PC-9 (cell line): ENCODE measurements around the gene FBRSL1. TPM values are rescaled to one million over a fixed set of nuclear protein-coding genes. Genes with fewer than 3 reads are reported as not detected.

Experiments
- BruUV-seq: library from RNA; stranded (reverse); fragments of 400-500 nt; replicated peaks from 2 replicates; lab custom pipeline; 2021; lab: Mats Ljungman, UMichigan
- CTCF ChIA-PET: fragments of 300-600 bp; sonication (Branson Sonifier 250); formaldehyde crosslinking; loops from one replicate; lab custom pipeline; 2022; ENCODE audit warnings: antibody characterized with exemption; lab: Charles Lee
- POLR2A ChIA-PET: fragments of 300-600 bp; sonication (Branson Sonifier 250); formaldehyde crosslinking; loops from one replicate; lab custom pipeline; 2022; ENCODE audit warnings: antibody characterized with exemption; ENCODE audit not compliant: unreplicated experiment; lab: Charles Lee
- DNase-seq, 2 experiments: peaks; one replicate each; pipeline versions ENCODE4 v3.0.0 to v3.0.0-alpha.2; 2015 to 2022; ENCODE audit warnings: mixed read lengths in 1 of 2
- H2AFZ ChIP-seq: fragments of 200-600 bp; sonication (generic); 2 replicates; pipeline ENCODE4 v1.8.1; 2017; ENCODE audit warnings: antibody characterized with exemption
- H3F3A ChIP-seq: fragments of 200-600 bp; sonication (generic); 2 replicates; pipeline ENCODE4 v1.8.1; 2017; ENCODE audit warnings: antibody characterized with exemption, mild to moderate bottlenecking, low read depth; ENCODE audit not compliant: insufficient read depth
- H3K27ac ChIP-seq: fragments of 200-600 bp; sonication (generic); 2 replicates; pipeline ENCODE4 v1.6.1; 2016; ENCODE audit warnings: mixed run types
- H3K27me3 ChIP-seq: fragments of 200-600 bp; sonication (generic); 2 replicates; pipeline ENCODE4 v1.6.1; 2016; ENCODE audit warnings: low read depth, mixed run types; ENCODE audit not compliant: insufficient read depth
- H3K36me3 ChIP-seq: fragments of 200-600 bp; sonication (generic); 2 replicates; pipeline ENCODE4 v1.6.1; 2016; ENCODE audit warnings: low read depth, mixed run types
- H3K4me1 ChIP-seq: fragments of 200-600 bp; sonication (generic); replicated peaks from 2 replicates; pipeline ENCODE4 v1.6.1; 2016; ENCODE audit warnings: mixed run types; ENCODE audit not compliant: insufficient read depth
- H3K4me2 ChIP-seq: fragments of 200-600 bp; sonication (generic); 2 replicates; pipeline ENCODE4 v1.6.1; 2017; ENCODE audit warnings: mixed run types
- H3K4me3 ChIP-seq: fragments of 200-600 bp; sonication (generic); 2 replicates; pipeline ENCODE4 v1.6.1; 2016; ENCODE audit warnings: mixed run types
- H3K79me2 ChIP-seq: fragments of 200-600 bp; sonication (generic); 2 replicates; pipeline ENCODE4 v1.6.1; 2017; ENCODE audit warnings: low read depth, mixed run types
- H3K9me2 ChIP-seq: fragments of 200-600 bp; sonication (generic); 2 replicates; pipeline ENCODE4 v1.8.1; 2017; ENCODE audit warnings: mild to moderate bottlenecking; ENCODE audit not compliant: insufficient read depth
- H3K9me3 ChIP-seq: fragments of 200-600 bp; sonication (generic); 2 replicates; pipeline ENCODE4 v1.8.1; 2016; ENCODE audit warnings: low read depth; ENCODE audit not compliant: insufficient read depth
- H4K20me1 ChIP-seq: fragments of 200-600 bp; sonication (generic); 2 replicates; pipeline ENCODE4 v1.8.1; 2017; ENCODE audit not compliant: insufficient read depth
- CTCF ChIP-seq: fragments of 200-600 bp; sonication (generic); conservative IDR thresholded peaks from 2 replicates; pipeline ENCODE4 v1.6.1; 2017; ENCODE audit warnings: mixed run types, antibody characterized with exemption, mild to moderate bottlenecking, moderate library complexity
- EZH2 ChIP-seq: fragments of 200-600 bp; sonication (generic); IDR thresholded peaks from 2 replicates; pipeline ENCODE4 v1.8.0; 2017; ENCODE audit warnings: antibody characterized with exemption, low read depth
- intact Hi-C: fragments of 100-400 bp; cut with micrococcal nuclease; formaldehyde crosslinking; loops from one replicate; pipeline ENCODE4 v1.10.0; 2022; ENCODE audit not compliant: unreplicated experiment
- total RNA-seq: library from RNA; stranded (reverse); gene quantifications from 2 replicates; pipeline ENCODE4 v1.2.3, GENCODE V29; 2021

FBRSL1 gene
- total RNA-seq, 1 experiment from 2014 or later = 59.5 TPM

GRCh38 chr12:132524405-132524804 lies 34.5 kb downstream of the FBRSL1 start:
- no peak for TF ChIP-seq EZH2
- TF ChIP-seq CTCF = no peak
- CTCF ChIA-PET = no interaction called here
- Histone ChIP-seq H3K27me3 (no peaks in the 10 kb centered on the region), H2AFZ (no peak overlapping the region), H3K79me2 (no peaks in the 10 kb centered on the region), H3K4me3 (no peak overlapping the region), H4K20me1 (peaks cover 78% of the 10 kb centered on the region), H3K36me3 (no peaks in the 10 kb centered on the region), H3K27ac (no peak overlapping the region), H3F3A (peaks cover 16% of the 10 kb centered on the region; the same call in 1 of the 2 replicates), H3K9me3 (no peaks in the 10 kb centered on the region), H3K9me2 (no peaks in the 10 kb centered on the region), H3K4me2 (peak overlapping the region; percentile 49), H3K4me1 (peaks cover 26% of the 10 kb centered on the region)
- intact Hi-C loops = loop anchor here (1.0 to 5.0 kb wide), 2 partner anchors 30 to 38 kb away; no protein-coding TSS in a partner anchor
- DNase-seq = peak; percentile 93 to 96
- POLR2A ChIA-PET = no interaction called here
- no TSS peak for BruUV-seq

GRCh38 chr12:132525011-132525832 lies 35.3 kb downstream of the FBRSL1 start:
- ChIA-PET POLR2A (no interaction called here), CTCF (no interaction called here)
- Histone ChIP-seq H3K79me2 (no peaks in the 10 kb centered on the region), H3K9me3 (no peaks in the 10 kb centered on the region), H3K27ac (no peak overlapping the region), H3K36me3 (no peaks in the 10 kb centered on the region), H3K4me2 (peak overlapping the region; percentile 43; the same call in 1 of the 2 replicates), H3F3A (peaks cover 16% of the 10 kb centered on the region; the same call in 1 of the 2 replicates), H4K20me1 (peaks cover 77% of the 10 kb centered on the region), H3K4me3 (no peak overlapping the region), H2AFZ (no peak overlapping the region), H3K9me2 (no peaks in the 10 kb centered on the region), H3K27me3 (no peaks in the 10 kb centered on the region), H3K4me1 (peaks cover 26% of the 10 kb centered on the region)
- no TSS peak for BruUV-seq
- no peak for TF ChIP-seq EZH2
- no peak for TF ChIP-seq CTCF
- DNase-seq = no peak
- intact Hi-C loops = no loop called here

- Histone ChIP-seq H3K9me2 (no peaks in the 10 kb centered on the region), H3K79me2 (no peaks in the 10 kb centered on the region), H3K9me3 (no peaks in the 10 kb centered on the region), H3K36me3 (no peaks in the 10 kb centered on the region), H3K4me1 (peaks cover 26% of the 10 kb centered on the region), H2AFZ (no peak overlapping the region), H3F3A (peaks cover 16% of the 10 kb centered on the region; the same call in 1 of the 2 replicates), H3K4me2 (no peak overlapping the region), H3K27ac (no peak overlapping the region), H3K4me3 (no peak overlapping the region), H4K20me1 (peaks cover 70% of the 10 kb centered on the region), H3K27me3 (no peaks in the 10 kb centered on the region)
- no TSS peak for BruUV-seq
- intact Hi-C loops = no loop called here
- no peak for DNase-seq
- CTCF ChIA-PET = no interaction called here
- no peak for TF ChIP-seq CTCF
- no peak for TF ChIP-seq EZH2
- POLR2A ChIA-PET = no interaction called here
Measured at GRCh38 chr12:132525833-132526455, 36.0 kb downstream of the FBRSL1 start.
